NT2/D1 (cell line): ENCODE data around the gene B3GNT2.
"Not testable (repeated sequence)": the region's sequence is repeated elsewhere in the genome, so short reads cannot be mapped to it uniquely, and the experiment has no call there.

Experiments used
- DNase-seq: peaks from one replicate; pipeline ENCODE4 v3.0.0-alpha.2; 2011; ENCODE audit warnings: low read depth, low spot score
- H3K27me3 ChIP-seq: 2 replicates; pipeline ENCODE4 v1.6.0; 2011; ENCODE audit warnings: mild to moderate bottlenecking; ENCODE audit not compliant: insufficient read length, insufficient read depth
- H3K36me3 ChIP-seq: 2 replicates; pipeline ENCODE4 v1.6.1; 2011; ENCODE audit warnings: mild to moderate bottlenecking, low read length, mixed read lengths; ENCODE audit not compliant: insufficient read depth, insufficient read length
- H3K4me1 ChIP-seq: 2 replicates; pipeline ENCODE4 v1.5.1; 2011; ENCODE audit not compliant: insufficient read depth, insufficient read length
- H3K4me3 ChIP-seq: 2 replicates; pipeline ENCODE4 v1.5.1; 2011; ENCODE audit warnings: low read depth; ENCODE audit not compliant: insufficient read length
- H3K9ac ChIP-seq: 2 replicates; pipeline ENCODE4 v1.6.0; 2011; ENCODE audit warnings: low read depth; ENCODE audit not compliant: insufficient read length
- H3K9me3 ChIP-seq: 2 replicates; pipeline ENCODE4 v1.5.1; 2011; ENCODE audit warnings: mild to moderate bottlenecking, low read length; ENCODE audit not compliant: insufficient read depth
- SUZ12 ChIP-seq: IDR thresholded peaks from 2 replicates; pipeline ENCODE4 v1.6.1; 2011; ENCODE audit not compliant: insufficient read length, insufficient read depth; ENCODE audit errors: extremely low read depth
- YY1 ChIP-seq: IDR thresholded peaks from 2 replicates; pipeline ENCODE4 v1.6.1; 2011; ENCODE audit not compliant: insufficient read length, insufficient read depth
- ZNF274 ChIP-seq: IDR thresholded peaks from 2 replicates; pipeline ENCODE4 v1.6.1; 2011; ENCODE audit warnings: mild to moderate bottlenecking, low read depth, low read length

B3GNT2 gene

DNA sequence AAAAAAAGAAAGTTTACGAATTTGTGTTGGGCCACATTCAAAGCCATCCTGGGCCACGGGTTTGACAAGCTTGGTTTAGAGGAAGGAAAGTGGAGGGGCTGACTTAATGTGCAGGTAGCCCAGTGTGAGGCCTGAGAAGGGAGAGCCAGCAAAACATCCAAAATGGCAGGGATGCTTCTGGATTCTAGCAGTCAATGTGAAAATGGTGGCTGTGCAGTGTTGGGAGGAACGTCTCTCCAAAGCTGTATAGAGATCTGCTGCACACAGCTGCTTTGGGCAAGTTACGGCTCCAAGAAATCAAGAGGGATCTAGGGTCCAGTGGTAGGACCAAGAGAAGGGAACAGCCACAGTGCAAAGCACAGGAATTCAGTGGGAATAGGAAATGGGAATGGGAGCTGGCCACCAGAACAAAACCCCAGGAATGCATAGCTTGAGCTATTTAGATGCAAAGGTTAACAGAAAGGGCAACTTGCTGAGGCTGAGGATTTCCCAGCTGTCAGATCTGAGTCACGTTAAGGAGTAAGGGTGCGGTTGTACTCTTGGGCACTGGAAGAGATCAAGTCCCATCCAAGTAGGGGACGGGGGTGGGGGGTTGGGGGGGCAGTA, 70.6 kb downstream of the B3GNT2 start:
- H3K27me3 ChIP-seq, result no peaks in the 10 kb centered on the region
- TF ChIP-seq SUZ12, result no peak
- TF ChIP-seq YY1, result no peak
- no peak for TF ChIP-seq ZNF274
- H3K36me3 ChIP-seq, result no peaks in the 10 kb centered on the region
- no peak overlapping the region for H3K4me3 ChIP-seq
- no peak overlapping the region for H3K9ac ChIP-seq
- H3K9me3 ChIP-seq, result no peaks in the 10 kb centered on the region
- peak; percentile 79 for DNase-seq
- peaks cover 3% of the 10 kb centered on the region for H3K4me1 ChIP-seq

- H3K9ac ChIP-seq, result no peak overlapping the region
- no peaks in the 10 kb centered on the region for H3K27me3 ChIP-seq
- DNase-seq, result no peak
- H3K9me3 ChIP-seq, result no peaks in the 10 kb centered on the region
- no peak overlapping the region for H3K4me3 ChIP-seq
- peaks cover 3% of the 10 kb centered on the region for H3K4me1 ChIP-seq
- no peaks in the 10 kb centered on the region for H3K36me3 ChIP-seq
- TF ChIP-seq SUZ12, result no peak
- TF ChIP-seq ZNF274, result no peak
- TF ChIP-seq YY1, result no peak
These were observed 71.8 kb downstream of the B3GNT2 start for GRCh38 chr2:62267696-62268095.

DNA sequence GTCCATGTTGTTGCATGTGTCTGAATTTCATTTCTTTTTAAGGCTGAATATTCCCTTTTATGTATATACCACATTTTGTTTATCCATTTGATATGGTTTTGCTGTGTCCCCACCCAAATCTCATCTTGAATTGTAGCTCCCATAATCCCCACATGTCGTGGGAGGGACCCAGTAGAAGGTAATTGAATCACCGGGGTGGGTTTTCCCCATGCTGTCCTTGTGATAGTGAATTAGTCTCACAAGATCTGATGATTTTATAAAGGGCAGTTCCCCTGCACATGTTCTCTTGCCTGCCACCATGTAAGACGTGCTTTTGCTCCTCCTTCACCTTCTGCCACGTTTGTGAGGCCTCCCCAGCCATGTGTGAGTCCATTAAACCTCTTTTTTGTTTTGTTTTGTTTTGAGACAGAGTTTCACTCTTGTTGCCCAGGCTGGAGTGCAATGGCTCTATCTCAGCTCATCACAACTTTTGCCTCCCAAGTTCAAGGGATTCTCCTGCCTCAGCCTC, 72.8 kb downstream of the B3GNT2 start:
- H3K36me3 ChIP-seq, DNase-seq, H3K4me3 ChIP-seq, H3K4me1 ChIP-seq, H3K9me3 ChIP-seq, H3K27me3 ChIP-seq, H3K9ac ChIP-seq: not testable (repeated sequence)

DNA sequence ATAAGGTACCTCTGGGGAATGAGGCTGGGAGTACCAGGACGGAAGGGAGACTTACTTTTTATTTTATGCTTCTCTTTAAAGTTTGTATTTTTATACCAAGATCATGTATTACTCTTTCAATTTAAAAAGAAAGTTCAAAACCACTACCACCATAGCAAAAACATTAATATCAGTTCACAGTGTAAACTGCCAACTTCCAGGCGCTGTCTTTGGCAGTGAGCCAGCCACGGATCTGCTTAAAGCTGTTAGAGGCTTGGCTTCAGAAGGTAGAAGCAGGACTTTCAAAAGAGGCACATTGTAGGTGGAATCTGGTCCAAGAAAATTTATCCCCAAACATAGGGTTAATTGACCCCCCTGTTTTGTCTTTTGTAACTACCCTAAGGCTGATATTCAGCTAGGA, 74.8 kb downstream of the B3GNT2 start:
- Histone ChIP-seq H3K9me3 (peaks cover 3% of the 10 kb centered on the region; the same call in 1 of the 2 replicates), H3K27me3 (no peaks in the 10 kb centered on the region), H3K9ac (no peak overlapping the region), H3K4me3 (no peak overlapping the region), H3K36me3 (no peaks in the 10 kb centered on the region), H3K4me1 (peaks cover 3% of the 10 kb centered on the region)
- no peak for DNase-seq
- TF ChIP-seq SUZ12 (no peak), ZNF274 (no peak), YY1 (no peak)
